ENCODE measurements around the gene PDGFRB.

DNA sequence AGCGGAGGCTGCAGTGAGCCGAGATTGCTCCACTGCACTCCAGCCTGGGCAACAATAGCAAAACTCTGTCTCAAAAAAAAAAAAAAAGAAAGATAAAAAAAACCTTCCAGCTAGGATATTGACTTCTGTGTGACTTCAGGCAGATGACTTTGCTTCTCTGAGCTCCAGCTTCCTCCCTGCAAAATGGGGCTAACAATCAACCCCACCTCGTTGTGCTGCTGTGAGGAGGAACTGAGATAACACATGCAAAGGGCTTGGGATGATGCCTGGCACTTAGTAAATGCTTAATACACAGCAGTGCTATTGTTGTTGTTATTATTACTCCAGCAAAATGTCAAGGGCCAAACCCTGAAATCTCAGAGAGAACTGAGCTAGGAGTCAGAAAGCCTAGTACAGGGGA, 7.4 kb upstream of the PDGFRB start:
- TF ChIP-seq CTCF (IDR thresholded peaks at IDR 0.05 in 2 of 3, conservative IDR thresholded peaks at IDR 0.05 in 1 of 3; ENCODE audit: borderline replicate concordance in 1 of 3, insufficient read depth in 1 of 3, low read depth in 2 of 3, low read length in 2 of 3) (no peak), EZH2 (IDR thresholded peaks at IDR 0.05) (no peak), EGR1 (IDR thresholded peaks at IDR 0.05; ENCODE audit: low read depth) (no peak), POLR2AphosphoS5 (IDR thresholded peaks at IDR 0.05; ENCODE audit: low read depth, low read length) (no peak), ZFX (IDR thresholded peaks at IDR 0.05) (no peak), POLR2A (IDR thresholded peaks at IDR 0.05; ENCODE audit: borderline replicate concordance, extremely low read depth, insufficient read depth, insufficient read length) (no peak), YY1 (IDR thresholded peaks at IDR 0.05; ENCODE audit: extremely low read depth, insufficient replicate concordance, low read depth, low read length) (no peak), CBX3 (IDR thresholded peaks at IDR 0.05; ENCODE audit: low read depth) (no peak), MAX (IDR thresholded peaks at IDR 0.05) (no peak), RAD21 (IDR thresholded peaks at IDR 0.05; ENCODE audit: low read depth) (no peak), EZH2phosphoT487 (IDR thresholded peaks at IDR 0.05; ENCODE audit: borderline replicate concordance) (no peak), CEBPB (IDR thresholded peaks at IDR 0.05; ENCODE audit: low read depth) (no peak), TCF7L2 (IDR thresholded peaks at IDR 0.05; ENCODE audit: borderline replicate concordance, extremely low read depth, insufficient read depth, insufficient read length) (no peak)
- TF ChIP-seq, protein P1, sequence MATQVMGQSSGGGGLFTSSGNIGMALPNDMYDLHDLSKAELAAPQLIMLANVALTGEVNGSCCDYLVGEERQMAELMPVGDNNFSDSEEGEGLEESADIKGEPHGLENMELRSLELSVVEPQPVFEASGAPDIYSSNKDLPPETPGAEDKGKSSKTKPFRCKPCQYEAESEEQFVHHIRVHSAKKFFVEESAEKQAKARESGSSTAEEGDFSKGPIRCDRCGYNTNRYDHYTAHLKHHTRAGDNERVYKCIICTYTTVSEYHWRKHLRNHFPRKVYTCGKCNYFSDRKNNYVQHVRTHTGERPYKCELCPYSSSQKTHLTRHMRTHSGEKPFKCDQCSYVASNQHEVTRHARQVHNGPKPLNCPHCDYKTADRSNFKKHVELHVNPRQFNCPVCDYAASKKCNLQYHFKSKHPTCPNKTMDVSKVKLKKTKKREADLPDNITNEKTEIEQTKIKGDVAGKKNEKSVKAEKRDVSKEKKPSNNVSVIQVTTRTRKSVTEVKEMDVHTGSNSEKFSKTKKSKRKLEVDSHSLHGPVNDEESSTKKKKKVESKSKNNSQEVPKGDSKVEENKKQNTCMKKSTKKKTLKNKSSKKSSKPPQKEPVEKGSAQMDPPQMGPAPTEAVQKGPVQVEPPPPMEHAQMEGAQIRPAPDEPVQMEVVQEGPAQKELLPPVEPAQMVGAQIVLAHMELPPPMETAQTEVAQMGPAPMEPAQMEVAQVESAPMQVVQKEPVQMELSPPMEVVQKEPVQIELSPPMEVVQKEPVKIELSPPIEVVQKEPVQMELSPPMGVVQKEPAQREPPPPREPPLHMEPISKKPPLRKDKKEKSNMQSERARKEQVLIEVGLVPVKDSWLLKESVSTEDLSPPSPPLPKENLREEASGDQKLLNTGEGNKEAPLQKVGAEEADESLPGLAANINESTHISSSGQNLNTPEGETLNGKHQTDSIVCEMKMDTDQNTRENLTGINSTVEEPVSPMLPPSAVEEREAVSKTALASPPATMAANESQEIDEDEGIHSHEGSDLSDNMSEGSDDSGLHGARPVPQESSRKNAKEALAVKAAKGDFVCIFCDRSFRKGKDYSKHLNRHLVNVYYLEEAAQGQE (IDR thresholded peaks at IDR 0.05; ENCODE audit: low read depth), result no peak

All from HCT116 (cell line).